ENCODE data around the gene RRP7A. TPM values are rescaled to one million over a fixed set of nuclear protein-coding genes. Genes with fewer than 3 reads are reported as not detected.

Gene RRP7A
- total RNA-seq, 1 experiment from 2014 or later: 50.8 TPM

- H3K9me2 ChIP-seq (ENCODE audit: insufficient read depth): no peaks in the 10 kb centered on the region
- no peaks in the 10 kb centered on the region for H3K9me3 ChIP-seq (ENCODE audit: control insufficient read depth in 1 of 2, insufficient read depth in 1 of 2, low read depth in 1 of 2, low read length in 2 of 2)
- no peaks in the 10 kb centered on the region for H3K4me1 ChIP-seq (ENCODE audit: control insufficient read depth in 1 of 2, insufficient read depth in 2 of 2, low read length in 2 of 2)
- no peak overlapping the region for H2AFZ ChIP-seq (ENCODE audit: low read depth, low read length, poor library complexity, severe bottlenecking)
- no peak overlapping the region for H3K9ac ChIP-seq (ENCODE audit: low read length)
- ChIA-PET CTCF (no interaction called here), RAD21 (ENCODE audit: low non-redundant PET in 1 of 2, low total read pairs in 2 of 2, uncharacterized antibody in 2 of 2, unreplicated experiment in 2 of 2) (no interaction called here), POLR2A (interaction anchor here (0.6 kb wide), 1 partner anchor 23 kb away, joined by 3 read pairs; no protein-coding TSS in a partner anchor)
- no peak for TF ChIP-seq CBX3 (IDR thresholded peaks at IDR 0.05; ENCODE audit: low read depth)
- TF ChIP-seq EZH2 (IDR thresholded peaks at IDR 0.05): no peak
- TF ChIP-seq SRF (IDR thresholded peaks at IDR 0.05; ENCODE audit: low read depth): no peak
- TF ChIP-seq POLR2AphosphoS5 (IDR thresholded peaks at IDR 0.05; ENCODE audit: low read depth, low read length): no peak
- no peak for TF ChIP-seq EZH2phosphoT487 (IDR thresholded peaks at IDR 0.05; ENCODE audit: borderline replicate concordance)
- no peak for TF ChIP-seq CTCF (IDR thresholded peaks at IDR 0.05 in 2 of 3, conservative IDR thresholded peaks at IDR 0.05 in 1 of 3; ENCODE audit: borderline replicate concordance in 1 of 3, insufficient read depth in 1 of 3, low read depth in 2 of 3, low read length in 2 of 3)
- TF ChIP-seq CEBPB (IDR thresholded peaks at IDR 0.05; ENCODE audit: low read depth): no peak
- TF ChIP-seq JUND (IDR thresholded peaks at IDR 0.05): no peak
- TF ChIP-seq, protein P1, sequence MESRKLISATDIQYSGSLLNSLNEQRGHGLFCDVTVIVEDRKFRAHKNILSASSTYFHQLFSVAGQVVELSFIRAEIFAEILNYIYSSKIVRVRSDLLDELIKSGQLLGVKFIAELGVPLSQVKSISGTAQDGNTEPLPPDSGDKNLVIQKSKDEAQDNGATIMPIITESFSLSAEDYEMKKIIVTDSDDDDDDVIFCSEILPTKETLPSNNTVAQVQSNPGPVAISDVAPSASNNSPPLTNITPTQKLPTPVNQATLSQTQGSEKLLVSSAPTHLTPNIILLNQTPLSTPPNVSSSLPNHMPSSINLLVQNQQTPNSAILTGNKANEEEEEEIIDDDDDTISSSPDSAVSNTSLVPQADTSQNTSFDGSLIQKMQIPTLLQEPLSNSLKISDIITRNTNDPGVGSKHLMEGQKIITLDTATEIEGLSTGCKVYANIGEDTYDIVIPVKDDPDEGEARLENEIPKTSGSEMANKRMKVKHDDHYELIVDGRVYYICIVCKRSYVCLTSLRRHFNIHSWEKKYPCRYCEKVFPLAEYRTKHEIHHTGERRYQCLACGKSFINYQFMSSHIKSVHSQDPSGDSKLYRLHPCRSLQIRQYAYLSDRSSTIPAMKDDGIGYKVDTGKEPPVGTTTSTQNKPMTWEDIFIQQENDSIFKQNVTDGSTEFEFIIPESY (IDR thresholded peaks at IDR 0.05; ENCODE audit: extremely low read depth, insufficient replicate concordance, low read length): no peak
- no peak for TF ChIP-seq SP1 (IDR thresholded peaks at IDR 0.05; ENCODE audit: low read depth)
- TF ChIP-seq ZNF274 (IDR thresholded peaks at IDR 0.05; ENCODE audit: low read depth, low read length): no peak
- no peaks in the 10 kb centered on the region for H4K20me1 ChIP-seq (ENCODE audit: insufficient read depth)
- H3K79me2 ChIP-seq (ENCODE audit: insufficient read depth, low read length): no peaks in the 10 kb centered on the region
- no peak for DNase-seq (ENCODE audit: low read depth, low spot score)
- no peaks in the 10 kb centered on the region for H3K27me3 ChIP-seq (ENCODE audit: insufficient read depth, low read length)
- H3K4me2 ChIP-seq (ENCODE audit: low read length): no peak overlapping the region
- no TSS peak for BruUV-seq (replicated peaks)
- no peak for ATAC-seq
- H3K4me3 ChIP-seq (replicated peaks in 1 of 2; ENCODE audit: low read depth in 1 of 2, low read length in 2 of 2): no peak overlapping the region
- no peak overlapping the region for H3K27ac ChIP-seq (ENCODE audit: low read depth, low read length)
- intact Hi-C loops (cut with micrococcal nuclease): no loop called here
- no peaks in the 10 kb centered on the region for H3K36me3 ChIP-seq (ENCODE audit: control insufficient read depth in 1 of 2, insufficient read depth in 2 of 2, low read length in 2 of 2)
Measured at GRCh38 chr22:42493393-42493792, 26.2 kb downstream of the RRP7A start.

Measured in HCT116 (cell line).